ENCODE data around the gene NCAM1.

NCAM1 gene

GRCh38 chr11:113260541-113260940, 299.3 kb downstream of the NCAM1 start:
- no peak overlapping the region for H3K4me2 ChIP-seq (ENCODE audit: insufficient read depth, low read length)
- H3K79me2 ChIP-seq (ENCODE audit: insufficient read depth, low read length): no peaks in the 10 kb centered on the region
- TF ChIP-seq CTCF (IDR thresholded peaks at IDR 0.05; ENCODE audit: borderline replicate concordance, extremely low read depth, low read length, poor library complexity, severe bottlenecking) (no peak), EZH2 (IDR thresholded peaks at IDR 0.05; ENCODE audit: borderline replicate concordance, low read depth, low read length, severe bottlenecking) (no peak)
- no peaks in the 10 kb centered on the region for H4K20me1 ChIP-seq (ENCODE audit: insufficient read depth, low read length)
- ATAC-seq (ENCODE audit: insufficient read depth, low read depth) (no peak), DNase-seq (no peak)
- no peaks in the 10 kb centered on the region for H3K9me3 ChIP-seq (ENCODE audit: insufficient read depth, low read length, severe bottlenecking)
- no peaks in the 10 kb centered on the region for H3K4me1 ChIP-seq (ENCODE audit: insufficient read depth, low read length)
- H3K27ac ChIP-seq (ENCODE audit: low read length): no peak overlapping the region
- no peak overlapping the region for H2AFZ ChIP-seq (ENCODE audit: low read depth, low read length)
- no peak overlapping the region for H3K4me3 ChIP-seq (ENCODE audit: low read depth in 1 of 2, low read length in 2 of 2)
- H3K27me3 ChIP-seq (ENCODE audit: insufficient read depth, low read length, poor library complexity): no peaks in the 10 kb centered on the region
- no peaks in the 10 kb centered on the region for H3K36me3 ChIP-seq (ENCODE audit: insufficient read depth, low read length)
- H3K9ac ChIP-seq (ENCODE audit: low read depth, low read length): no peak overlapping the region

GRCh38 chr11:113261709-113262475, 300.7 kb downstream of the NCAM1 start:
- no peaks in the 10 kb centered on the region for H3K9me3 ChIP-seq (ENCODE audit: insufficient read depth, low read length, severe bottlenecking)
- ATAC-seq (ENCODE audit: insufficient read depth, low read depth): no peak
- no peak for TF ChIP-seq EZH2 (IDR thresholded peaks at IDR 0.05; ENCODE audit: borderline replicate concordance, low read depth, low read length, severe bottlenecking)

GRCh38 chr11:113262594-113262993, 301.4 kb downstream of the NCAM1 start:
- ATAC-seq (ENCODE audit: insufficient read depth, low read depth) (no peak), DNase-seq (no peak)
- no peaks in the 10 kb centered on the region for H3K4me1 ChIP-seq (ENCODE audit: insufficient read depth, low read length)
- TF ChIP-seq EZH2 (IDR thresholded peaks at IDR 0.05; ENCODE audit: borderline replicate concordance, low read depth, low read length, severe bottlenecking) (no peak), CTCF (IDR thresholded peaks at IDR 0.05; ENCODE audit: borderline replicate concordance, extremely low read depth, low read length, poor library complexity, severe bottlenecking) (no peak)
- H3K4me2 ChIP-seq (ENCODE audit: insufficient read depth, low read length): no peak overlapping the region
- H3K36me3 ChIP-seq (ENCODE audit: insufficient read depth, low read length): no peaks in the 10 kb centered on the region
- H3K27me3 ChIP-seq (ENCODE audit: insufficient read depth, low read length, poor library complexity): no peaks in the 10 kb centered on the region
- H3K27ac ChIP-seq (ENCODE audit: low read length): no peak overlapping the region
- H3K9ac ChIP-seq (ENCODE audit: low read depth, low read length): no peak overlapping the region
- H3K4me3 ChIP-seq (ENCODE audit: low read depth in 1 of 2, low read length in 2 of 2): no peak overlapping the region
- no peaks in the 10 kb centered on the region for H4K20me1 ChIP-seq (ENCODE audit: insufficient read depth, low read length)
- H2AFZ ChIP-seq (ENCODE audit: low read depth, low read length): no peak overlapping the region
- H3K79me2 ChIP-seq (ENCODE audit: insufficient read depth, low read length): no peaks in the 10 kb centered on the region
- H3K9me3 ChIP-seq (ENCODE audit: insufficient read depth, low read length, severe bottlenecking): no peaks in the 10 kb centered on the region

More at GRCh38 chr11:113261709-113262475, 300.7 kb downstream of the NCAM1 start:
- no peak overlapping the region for H3K9ac ChIP-seq (ENCODE audit: low read depth, low read length)
- H3K4me2 ChIP-seq (ENCODE audit: insufficient read depth, low read length): no peak overlapping the region
- H2AFZ ChIP-seq (ENCODE audit: low read depth, low read length): no peak overlapping the region
- H4K20me1 ChIP-seq (ENCODE audit: insufficient read depth, low read length): no peaks in the 10 kb centered on the region
- DNase-seq: no peak
- H3K27ac ChIP-seq (ENCODE audit: low read length): no peak overlapping the region
- no peaks in the 10 kb centered on the region for H3K79me2 ChIP-seq (ENCODE audit: insufficient read depth, low read length)
- H3K4me3 ChIP-seq (ENCODE audit: low read depth in 1 of 2, low read length in 2 of 2): no peak overlapping the region
- no peaks in the 10 kb centered on the region for H3K4me1 ChIP-seq (ENCODE audit: insufficient read depth, low read length)
- no peaks in the 10 kb centered on the region for H3K36me3 ChIP-seq (ENCODE audit: insufficient read depth, low read length)
- H3K27me3 ChIP-seq (ENCODE audit: insufficient read depth, low read length, poor library complexity): no peaks in the 10 kb centered on the region

- ATAC-seq (ENCODE audit: insufficient read depth, low read depth): no peak
- H3K36me3 ChIP-seq (ENCODE audit: insufficient read depth, low read length): no peaks in the 10 kb centered on the region
- no peak for DNase-seq
- H3K9ac ChIP-seq (ENCODE audit: low read depth, low read length): no peak overlapping the region
- no peaks in the 10 kb centered on the region for H3K79me2 ChIP-seq (ENCODE audit: insufficient read depth, low read length)
- H3K27me3 ChIP-seq (ENCODE audit: insufficient read depth, low read length, poor library complexity): no peaks in the 10 kb centered on the region
- H3K4me2 ChIP-seq (ENCODE audit: insufficient read depth, low read length): no peak overlapping the region
- no peaks in the 10 kb centered on the region for H3K4me1 ChIP-seq (ENCODE audit: insufficient read depth, low read length)
- no peak overlapping the region for H2AFZ ChIP-seq (ENCODE audit: low read depth, low read length)
- no peak for TF ChIP-seq EZH2 (IDR thresholded peaks at IDR 0.05; ENCODE audit: borderline replicate concordance, low read depth, low read length, severe bottlenecking)
- no peak for TF ChIP-seq CTCF (IDR thresholded peaks at IDR 0.05; ENCODE audit: borderline replicate concordance, extremely low read depth, low read length, poor library complexity, severe bottlenecking)
- H4K20me1 ChIP-seq (ENCODE audit: insufficient read depth, low read length): no peaks in the 10 kb centered on the region
- H3K9me3 ChIP-seq (ENCODE audit: insufficient read depth, low read length, severe bottlenecking): no peaks in the 10 kb centered on the region
- H3K27ac ChIP-seq (ENCODE audit: low read length): no peak overlapping the region
- H3K4me3 ChIP-seq (ENCODE audit: low read depth in 1 of 2, low read length in 2 of 2): no peak overlapping the region
Observed at GRCh38 chr11:113263458-113264259, 302.4 kb downstream of the NCAM1 start.
